CD14-positive monocyte (primary cell): Measurements from ENCODE around the gene ATXN1. TPM values are rescaled to one million over a fixed set of nuclear protein-coding genes. Genes with fewer than 3 reads are reported as not detected.
A peak's percentile ranks its signal among the peaks of the same experiment; 100 is the strongest.

ENCODE experiments used
- DNase-seq, 3 donors: peaks; one replicate each; pipeline ENCODE4 v3.0.0-alpha.2; 2011 to 2022
- H2AFZ ChIP-seq: 2 replicates; pipeline ENCODE4 v1.6.0; 2012; ENCODE audit warnings: mild to moderate bottlenecking, low read depth, low read length, inconsistent platforms; ENCODE audit not compliant: insufficient read depth, poor library complexity, severe bottlenecking
- H3K27ac ChIP-seq, 2 donors: 1 replicate in 1 of 2; 2 replicates in 1 of 2; pipeline ENCODE4 v1.5.1; 2012 to 2013; ENCODE audit warnings: low read length in 2 of 2, control low read depth in 1 of 2, inconsistent platforms in 1 of 2, low read depth in 1 of 2, mild to moderate bottlenecking in 1 of 2
- H3K27me3 ChIP-seq, 2 donors: one replicate each; pipeline versions ENCODE4 v1.6.0 to v1.6.1; 2011 to 2013; ENCODE audit warnings: low read length in 2 of 2; ENCODE audit not compliant: control insufficient read depth in 2 of 2, insufficient read depth in 2 of 2
- H3K36me3 ChIP-seq, 2 donors: replicated peaks in 1 of 2; 1 replicate in 1 of 2; 2 replicates in 1 of 2; pipeline versions ENCODE4 v1.5.1 to v1.6.1; 2012 to 2013; ENCODE audit warnings: low read length in 2 of 2, control low read depth in 1 of 2, inconsistent platforms in 1 of 2, mild to moderate bottlenecking in 1 of 2; ENCODE audit not compliant: insufficient read depth in 2 of 2, control insufficient read depth in 1 of 2
- H3K4me1 ChIP-seq, 2 donors: 1 replicate in 1 of 2; 2 replicates in 1 of 2; pipeline versions ENCODE4 v1.5.1 to v1.6.1; 2012 to 2013; ENCODE audit warnings: low read length in 2 of 2, control low read depth in 1 of 2, inconsistent platforms in 1 of 2, mild to moderate bottlenecking in 1 of 2, moderate library complexity in 1 of 2; ENCODE audit not compliant: insufficient read depth in 2 of 2, control insufficient read depth in 1 of 2
- H3K4me2 ChIP-seq: replicated peaks from 2 replicates; pipeline ENCODE3; 2012; ENCODE audit warnings: low read length, moderate library complexity, mild to moderate bottlenecking; ENCODE audit not compliant: poor library complexity, severe bottlenecking; ENCODE audit errors: extremely low read depth
- H3K4me3 ChIP-seq, 3 experiments: fragments of 200-600 bp in 1 of 3; sonication (generic) in 1 of 3; replicated peaks in 1 of 3; 1 replicate in 2 of 3; 2 replicates in 1 of 3; pipeline ENCODE4 v1.5.1; 2011 to 2013; ENCODE audit warnings: low read length in 3 of 3, mild to moderate bottlenecking in 3 of 3, control low read depth in 2 of 3, low read depth in 2 of 3, inconsistent platforms in 1 of 3, moderate library complexity in 1 of 3
- H3K79me2 ChIP-seq: 2 replicates; pipeline ENCODE4 v1.6.0; 2012; ENCODE audit warnings: mild to moderate bottlenecking, control low read depth, inconsistent platforms, low read length, moderate library complexity; ENCODE audit not compliant: insufficient read depth
- H3K9ac ChIP-seq: 2 replicates; pipeline ENCODE4 v1.6.0; 2017; ENCODE audit warnings: low read length, mild to moderate bottlenecking; ENCODE audit not compliant: insufficient read depth, poor library complexity, severe bottlenecking
- H3K9me3 ChIP-seq, 2 donors: replicated peaks in 1 of 2; 1 replicate in 1 of 2; 2 replicates in 1 of 2; pipeline versions ENCODE4 v1.5.1 to v1.6.1; 2012 to 2013; ENCODE audit warnings: low read length in 2 of 2, control low read depth in 1 of 2; ENCODE audit not compliant: control insufficient read depth in 1 of 2, insufficient read depth in 1 of 2
- H4K20me1 ChIP-seq: 2 replicates; pipeline ENCODE4 v1.6.0; 2012; ENCODE audit warnings: mild to moderate bottlenecking, low read length, control low read depth, moderate library complexity; ENCODE audit not compliant: insufficient read depth
- H3K27ac Mint-ChIP-seq, 7 donors: one replicate each; pipeline ENCODE4 v1.8.0; 2020; ENCODE audit warnings: mild to moderate bottlenecking in 7 of 7, mixed read lengths in 7 of 7, moderate library complexity in 6 of 7, inconsistent platforms in 2 of 7
- H3K27me3 Mint-ChIP-seq, 3 donors: one replicate each; pipeline ENCODE4 v1.8.0; 2021 to 2022; ENCODE audit warnings: low read depth in 3 of 3, mild to moderate bottlenecking in 3 of 3, mixed read lengths in 3 of 3, moderate library complexity in 3 of 3, inconsistent platforms in 1 of 3
- H3K36me3 Mint-ChIP-seq, 2 donors: one replicate each; pipeline ENCODE4 v1.8.0; 2020; ENCODE audit warnings: mixed read lengths in 2 of 2, inconsistent platforms in 1 of 2, mild to moderate bottlenecking in 1 of 2
- H3K4me1 Mint-ChIP-seq: one replicate; pipeline ENCODE4 v1.8.0; 2020; ENCODE audit warnings: mild to moderate bottlenecking, mixed read lengths
- H3K4me3 Mint-ChIP-seq, 2 donors: one replicate each; pipeline ENCODE4 v1.8.0; 2020; ENCODE audit warnings: mild to moderate bottlenecking in 2 of 2, mixed read lengths in 2 of 2, moderate library complexity in 1 of 2
- H3K9me3 Mint-ChIP-seq, 7 donors: one replicate each; pipeline ENCODE4 v1.8.0; 2020 to 2022; ENCODE audit warnings: mixed read lengths in 7 of 7, mild to moderate bottlenecking in 6 of 7, moderate library complexity in 6 of 7, inconsistent platforms in 2 of 7
- WGBS: methylation state at CpG from one replicate; pipeline ENCODE4 v1.1.5; 2013; ENCODE audit warnings: missing lambda C conversion rate; ENCODE audit not compliant: insufficient coverage; 5-methylcytosine and 5-hydroxymethylcytosine counted together
- intact Hi-C, 2 donors: fragments of 100-400 bp; cut with micrococcal nuclease; formaldehyde crosslinking; loops; one replicate each; pipeline versions ENCODE4 v1.15.0 to v1.15.1; 2023
- polyA plus RNA-seq, 3 donors: library from polyadenylated mRNA; depleted of rRNA in 1 of 3; unstranded in 2 of 3; stranded (reverse) in 1 of 3; fragments of 300-500 nt in 2 of 3; fragments of >200 nt in 1 of 3; fragmentation: Illumina TruSeq in 2 of 3; gene quantifications; 1 replicate in 2 of 3; 2 replicates in 1 of 3; pipeline ENCODE4 v1.2.3, GENCODE V29; 2012 to 2021
- TF ChIP-seq, protein P1 (sequence below): fragments of 200-600 bp; IDR thresholded peaks from one replicate; pipeline ENCODE4 v1.8.0; 2022; ENCODE audit warnings: antibody characterized with exemption, mild to moderate bottlenecking

Gene ATXN1
- polyA plus RNA-seq, 3 donors, result 8.8 to 19.1 (median 10.9) TPM

DNA sequence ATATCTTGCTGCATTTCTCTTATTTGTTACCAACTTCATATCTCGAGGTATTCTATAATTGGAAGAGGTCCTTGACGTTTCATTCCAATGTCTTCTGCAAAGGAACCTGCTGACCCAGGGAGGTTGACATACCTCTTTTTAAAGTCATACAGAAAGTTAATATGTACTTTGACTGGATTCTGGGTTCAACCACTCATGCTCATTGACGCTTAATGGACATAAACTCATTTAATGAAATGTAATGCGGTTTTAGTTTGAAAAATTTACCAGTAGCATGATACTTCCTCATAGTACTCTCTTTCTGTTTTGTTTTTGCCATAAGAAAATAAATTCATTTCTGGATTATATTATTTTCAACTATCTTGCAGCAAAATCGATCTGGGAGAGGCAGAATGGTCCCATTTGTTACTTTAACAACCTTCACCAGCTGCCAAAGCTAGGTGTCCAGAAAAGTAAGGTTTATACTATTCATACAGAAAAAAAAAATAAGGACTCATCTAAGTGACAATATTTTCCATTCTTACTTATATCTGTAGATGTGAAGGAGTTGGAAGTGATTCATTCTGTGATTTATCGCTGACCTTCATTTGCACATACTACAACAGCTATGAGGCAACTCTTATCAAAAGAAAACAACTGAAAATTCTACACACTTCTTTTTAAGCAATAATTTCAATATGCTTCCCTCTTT lies 101.6 kb downstream of the ATXN1 start:
- TF ChIP-seq, protein P1, sequence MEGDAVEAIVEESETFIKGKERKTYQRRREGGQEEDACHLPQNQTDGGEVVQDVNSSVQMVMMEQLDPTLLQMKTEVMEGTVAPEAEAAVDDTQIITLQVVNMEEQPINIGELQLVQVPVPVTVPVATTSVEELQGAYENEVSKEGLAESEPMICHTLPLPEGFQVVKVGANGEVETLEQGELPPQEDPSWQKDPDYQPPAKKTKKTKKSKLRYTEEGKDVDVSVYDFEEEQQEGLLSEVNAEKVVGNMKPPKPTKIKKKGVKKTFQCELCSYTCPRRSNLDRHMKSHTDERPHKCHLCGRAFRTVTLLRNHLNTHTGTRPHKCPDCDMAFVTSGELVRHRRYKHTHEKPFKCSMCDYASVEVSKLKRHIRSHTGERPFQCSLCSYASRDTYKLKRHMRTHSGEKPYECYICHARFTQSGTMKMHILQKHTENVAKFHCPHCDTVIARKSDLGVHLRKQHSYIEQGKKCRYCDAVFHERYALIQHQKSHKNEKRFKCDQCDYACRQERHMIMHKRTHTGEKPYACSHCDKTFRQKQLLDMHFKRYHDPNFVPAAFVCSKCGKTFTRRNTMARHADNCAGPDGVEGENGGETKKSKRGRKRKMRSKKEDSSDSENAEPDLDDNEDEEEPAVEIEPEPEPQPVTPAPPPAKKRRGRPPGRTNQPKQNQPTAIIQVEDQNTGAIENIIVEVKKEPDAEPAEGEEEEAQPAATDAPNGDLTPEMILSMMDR, result no peak
- Mint-ChIP-seq H3K4me1 (peaks cover 20% of the 10 kb centered on the region), H3K4me3 (peak overlapping the region in 1 of 2 donors; percentile 30), H3K27ac (peak overlapping the region in 6 of 7 donors; percentile 2 to 82 (median 75)), H3K36me3 (peaks cover 33 to 45% of the 10 kb centered on the region in 2 donors), H3K27me3 (no peaks in the 10 kb centered on the region), H3K9me3 (peaks cover 0 to 14% (median 4%) of the 10 kb centered on the region in 7 donors)
- H3K79me2 ChIP-seq, result peaks cover 2% of the 10 kb centered on the region
- no CpG with 5 or more reads among the region's 6 CpGs for WGBS
- intact Hi-C loops, result loop anchor here in 1 of 2 donors (10.0 kb wide), 1 partner anchor 55 kb away; no protein-coding TSS in a partner anchor
- H3K9ac ChIP-seq, result no peak overlapping the region
- peaks cover 4 to 5% of the 10 kb centered on the region in 2 donors for H3K9me3 ChIP-seq
- H4K20me1 ChIP-seq, result no peaks in the 10 kb centered on the region
- peaks cover 20 to 36% of the 10 kb centered on the region in 2 donors for H3K36me3 ChIP-seq
- no peaks in the 10 kb centered on the region for H3K27me3 ChIP-seq
- H3K27ac ChIP-seq, result peak overlapping the region in 1 of 2 donors; percentile 36
- H3K4me2 ChIP-seq, result peak overlapping the region; percentile 31
- no peak overlapping the region for H3K4me3 ChIP-seq
- no peak overlapping the region for H2AFZ ChIP-seq
- DNase-seq, result peak in 2 of 3 donors; percentile 32 to 49
- peaks cover 11 to 16% of the 10 kb centered on the region in 2 donors for H3K4me1 ChIP-seq

DNA sequence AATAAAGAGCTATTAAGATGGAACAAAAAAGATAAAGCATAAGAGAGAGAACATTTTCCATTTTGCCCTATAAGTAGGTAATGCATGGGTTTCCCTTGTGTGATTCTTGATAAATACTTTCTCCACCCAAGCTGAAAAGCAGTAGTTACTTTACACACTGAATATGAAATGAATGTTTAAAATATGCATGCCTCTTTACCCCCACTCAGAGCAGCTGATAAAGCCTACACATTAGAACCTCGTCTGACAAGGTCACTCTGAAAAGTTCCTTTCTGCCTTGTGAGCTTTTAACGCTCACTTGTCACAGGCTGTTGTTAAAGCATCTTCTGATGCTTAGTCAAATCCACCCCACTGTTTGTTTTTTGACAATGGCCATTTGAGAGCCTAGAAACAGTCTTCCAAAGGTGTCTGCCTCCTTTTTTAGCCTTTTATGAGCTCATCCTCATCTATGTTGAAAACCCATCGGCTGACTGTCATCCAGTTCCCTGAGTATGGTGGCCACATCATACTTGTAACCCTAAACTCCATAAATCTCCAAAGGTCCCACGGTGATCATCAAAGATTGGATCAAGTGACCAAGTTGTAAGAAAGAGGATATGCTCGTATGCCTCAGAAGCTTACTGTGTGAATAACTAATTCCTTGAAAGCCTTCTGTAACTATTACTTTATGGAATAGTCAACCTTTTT lies 102.8 kb downstream of the ATXN1 start:
- no peak overlapping the region for H3K4me2 ChIP-seq
- peaks cover 37 to 54% of the 10 kb centered on the region in 2 donors for H3K36me3 Mint-ChIP-seq
- H3K27ac ChIP-seq, result no peak overlapping the region
- H3K4me3 Mint-ChIP-seq, result no peak overlapping the region
- H3K27me3 ChIP-seq, result no peaks in the 10 kb centered on the region
- intact Hi-C loops, result loop anchor here in 1 of 2 donors (10.0 kb wide), 1 partner anchor 54 kb away; no protein-coding TSS in a partner anchor
- H3K79me2 ChIP-seq, result peaks cover 2% of the 10 kb centered on the region
- H3K9me3 ChIP-seq, result peaks cover 4 to 5% of the 10 kb centered on the region in 2 donors
- peaks cover 26 to 44% of the 10 kb centered on the region in 2 donors for H3K36me3 ChIP-seq
- H3K4me3 ChIP-seq, result no peak overlapping the region
- H3K4me1 ChIP-seq, result peaks cover 11 to 16% of the 10 kb centered on the region in 2 donors
- peaks cover 3% of the 10 kb centered on the region for H4K20me1 ChIP-seq
- WGBS, result 94% methylated on average over 2 of the region's 5 CpGs
- no peak for DNase-seq
- no peaks in the 10 kb centered on the region for H3K27me3 Mint-ChIP-seq
- no peak overlapping the region for H2AFZ ChIP-seq
- TF ChIP-seq, protein P1, result no peak
- peaks cover 20% of the 10 kb centered on the region for H3K4me1 Mint-ChIP-seq
- H3K27ac Mint-ChIP-seq, result peak overlapping the region in 1 of 7 donors; percentile 15
- peaks cover 0 to 14% (median 4%) of the 10 kb centered on the region in 7 donors for H3K9me3 Mint-ChIP-seq
- no peak overlapping the region for H3K9ac ChIP-seq
